Mononuclear cell (primary cell): ENCODE results near the gene ASB10. TPM values are rescaled to one million over a fixed set of nuclear protein-coding genes. Genes with fewer than 3 reads are reported as not detected.

Experiments used
- H3K27me3 ChIP-seq: 2 replicates; pipeline ENCODE4 v1.6.0; 2011; ENCODE audit warnings: low read length, control low read depth; ENCODE audit not compliant: insufficient read depth
- H3K4me1 ChIP-seq: 2 replicates; pipeline ENCODE4 v1.5.1; 2011; ENCODE audit warnings: mild to moderate bottlenecking, low read length, control low read depth; ENCODE audit not compliant: insufficient read depth
- H3K4me3 ChIP-seq: 2 replicates; pipeline ENCODE4 v1.5.1; 2011; ENCODE audit warnings: mild to moderate bottlenecking, low read length, moderate library complexity
- H3K9me3 ChIP-seq: 2 replicates; pipeline ENCODE4 v1.5.1; 2011; ENCODE audit warnings: low read depth, mild to moderate bottlenecking, control low read depth, low read length
- total RNA-seq: library from RNA; depleted of rRNA; stranded (reverse); fragments of >200 nt; gene quantifications from one replicate; pipeline ENCODE4 v1.2.3, GENCODE V29; 2012

The ASB10 gene
- total RNA-seq, 1 donor: not detected

DNA sequence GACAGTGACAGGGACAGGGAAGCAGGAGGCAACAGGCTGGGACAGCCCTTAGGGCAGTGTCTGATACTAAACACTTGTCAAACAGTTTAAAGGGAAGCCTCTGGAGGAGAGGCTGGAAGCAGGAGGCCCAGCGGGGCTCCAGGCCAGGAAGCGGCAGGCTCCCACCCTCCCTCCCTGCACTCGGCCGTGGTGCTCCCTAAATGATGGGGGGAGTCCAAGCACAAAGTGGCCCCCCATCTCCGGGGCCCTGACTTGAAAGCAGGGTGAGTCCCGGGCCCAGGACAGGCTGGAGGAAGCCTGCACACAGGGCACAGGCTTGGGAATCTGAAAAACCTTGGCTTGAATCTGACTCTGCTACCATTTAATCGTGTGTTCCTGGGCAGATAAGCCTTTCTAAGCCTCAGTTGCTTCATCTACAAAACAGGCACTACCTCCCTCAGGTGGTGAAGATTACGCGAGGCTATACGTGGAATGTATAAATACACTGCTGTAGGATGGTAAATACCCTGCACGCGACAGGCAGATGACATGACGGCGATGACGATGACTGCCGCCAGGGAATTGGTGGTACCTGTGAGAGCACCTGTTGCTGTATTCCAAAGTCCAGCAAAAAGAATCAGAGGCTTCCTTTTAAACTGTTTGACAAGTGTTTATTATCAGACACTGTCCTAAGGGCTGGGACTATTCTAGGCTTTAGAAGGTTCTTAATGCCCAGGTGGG is 53.6 kb downstream of the ASB10 start:
- H3K4me1 ChIP-seq: no peaks in the 10 kb centered on the region
- H3K4me3 ChIP-seq: no peak overlapping the region
- no peaks in the 10 kb centered on the region for H3K27me3 ChIP-seq
- H3K9me3 ChIP-seq: no peaks in the 10 kb centered on the region

DNA sequence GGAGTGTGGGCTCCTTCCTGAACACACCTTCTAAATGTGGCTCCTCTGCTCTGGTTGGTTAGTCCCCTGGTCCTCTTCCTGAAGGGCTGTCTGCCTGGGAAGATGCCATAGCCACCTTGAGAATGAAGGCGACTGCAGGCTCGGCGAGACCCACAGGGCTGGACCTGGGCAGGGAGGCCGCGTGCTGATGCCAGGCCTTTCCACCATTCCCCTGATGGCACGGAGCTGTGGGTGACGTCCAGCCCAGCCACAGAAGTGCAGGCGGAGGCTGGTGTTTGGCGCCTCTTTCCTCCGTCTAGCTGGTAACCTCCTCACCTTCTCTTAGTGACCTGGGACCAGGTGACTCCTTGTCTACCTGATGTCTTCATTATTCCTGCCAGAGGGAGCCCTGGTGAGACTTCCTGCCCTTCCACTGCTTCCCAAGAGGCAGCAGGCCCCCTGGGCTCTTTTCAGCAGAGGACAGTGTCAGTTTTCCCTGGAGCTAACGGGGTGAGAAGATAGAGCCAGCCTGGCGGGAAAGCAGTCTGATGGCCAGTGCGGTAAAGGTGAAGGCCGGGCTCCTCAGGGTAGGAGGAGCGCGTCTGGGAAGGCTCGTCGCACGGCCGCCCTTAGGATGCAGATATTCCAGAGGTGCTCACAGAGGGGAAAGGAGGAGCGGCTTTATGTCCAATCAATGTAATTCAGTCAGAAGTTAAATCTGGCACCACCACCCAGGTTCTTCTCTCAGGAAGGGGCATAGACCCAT is 54.4 kb downstream of the ASB10 start:
- H3K27me3 ChIP-seq: no peaks in the 10 kb centered on the region
- H3K4me3 ChIP-seq: no peak overlapping the region
- H3K9me3 ChIP-seq: no peaks in the 10 kb centered on the region
- H3K4me1 ChIP-seq: no peaks in the 10 kb centered on the region

DNA sequence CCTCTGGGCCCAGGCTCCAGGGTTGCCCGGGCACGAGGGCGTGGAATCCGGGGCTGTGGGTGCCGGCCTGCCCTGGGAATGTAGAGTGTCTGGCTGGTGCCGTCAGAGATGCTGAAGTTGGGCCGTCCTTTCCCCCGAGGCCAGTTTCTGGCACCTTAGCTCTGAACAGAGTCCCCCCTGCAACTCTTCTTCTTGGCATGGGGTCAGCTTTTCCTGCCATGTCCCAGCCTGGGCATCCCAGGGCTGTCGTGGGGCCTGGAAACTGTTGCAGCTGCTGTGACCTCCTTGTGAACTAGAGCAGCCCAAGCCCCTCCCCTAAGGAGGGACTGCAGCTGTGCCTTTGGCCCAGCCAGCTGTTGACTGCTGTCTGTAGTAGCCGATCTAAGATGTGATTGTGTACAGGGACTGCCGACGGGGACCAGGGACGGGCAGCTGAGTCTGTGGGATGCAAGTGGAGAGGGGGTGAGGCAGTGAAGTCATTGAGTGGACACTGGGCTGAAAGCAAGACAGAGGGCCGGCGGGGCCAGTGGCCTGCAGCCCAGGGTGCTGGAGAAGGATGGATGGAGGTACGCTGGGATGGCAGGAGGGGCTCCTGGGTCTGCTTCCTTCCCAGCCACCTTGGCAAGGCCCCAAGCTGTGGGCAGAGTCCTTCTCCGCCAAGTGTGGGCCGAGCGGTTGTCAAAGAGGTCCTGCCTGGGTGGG is 55.3 kb downstream of the ASB10 start:
- H3K27me3 ChIP-seq: no peaks in the 10 kb centered on the region
- H3K4me1 ChIP-seq: no peaks in the 10 kb centered on the region
- H3K4me3 ChIP-seq: no peak overlapping the region
- H3K9me3 ChIP-seq: no peaks in the 10 kb centered on the region

DNA sequence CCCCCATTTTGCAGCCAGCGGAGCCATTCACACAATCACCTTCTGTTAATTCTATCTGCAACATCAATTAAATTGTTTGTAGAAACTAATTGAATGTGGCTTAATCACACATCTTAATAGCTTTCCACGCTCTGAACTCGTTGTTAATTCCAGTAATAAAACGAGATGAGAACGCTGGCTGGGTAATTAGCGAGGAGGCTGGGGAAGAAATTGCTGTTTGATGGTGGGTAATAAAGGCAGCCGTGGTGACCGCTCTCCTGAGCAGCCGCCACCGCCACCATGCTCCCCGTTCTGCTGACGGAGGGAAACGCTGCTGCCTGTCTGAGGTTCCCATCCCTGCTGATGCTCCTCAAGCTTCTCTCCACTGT is 55.8 kb downstream of the ASB10 start:
- no peak overlapping the region for H3K4me3 ChIP-seq
- no peaks in the 10 kb centered on the region for H3K9me3 ChIP-seq
- no peaks in the 10 kb centered on the region for H3K4me1 ChIP-seq
- no peaks in the 10 kb centered on the region for H3K27me3 ChIP-seq

DNA sequence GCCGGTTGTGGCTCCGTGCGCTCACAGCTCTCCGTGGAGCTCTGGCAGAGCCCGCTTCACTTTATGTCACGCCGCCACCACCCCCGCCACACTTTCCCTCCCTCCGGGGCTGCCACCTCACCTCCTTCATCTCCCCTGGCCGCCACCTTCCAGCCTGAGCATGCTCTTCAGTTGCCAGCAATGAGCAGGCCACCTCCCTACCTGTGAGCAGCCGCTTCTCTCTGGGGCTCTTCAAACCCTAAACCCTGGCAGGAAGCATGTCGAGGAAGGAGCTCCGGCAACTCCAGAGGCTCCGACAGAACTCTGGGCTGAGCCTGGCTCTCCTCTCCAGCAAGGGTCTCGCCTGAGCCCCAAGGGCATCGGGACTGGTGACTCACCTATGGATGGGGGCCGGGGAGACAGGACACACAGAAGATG is 56.3 kb downstream of the ASB10 start:
- Histone ChIP-seq H3K4me1 (no peaks in the 10 kb centered on the region), H3K9me3 (no peaks in the 10 kb centered on the region), H3K27me3 (no peaks in the 10 kb centered on the region), H3K4me3 (no peak overlapping the region)

DNA sequence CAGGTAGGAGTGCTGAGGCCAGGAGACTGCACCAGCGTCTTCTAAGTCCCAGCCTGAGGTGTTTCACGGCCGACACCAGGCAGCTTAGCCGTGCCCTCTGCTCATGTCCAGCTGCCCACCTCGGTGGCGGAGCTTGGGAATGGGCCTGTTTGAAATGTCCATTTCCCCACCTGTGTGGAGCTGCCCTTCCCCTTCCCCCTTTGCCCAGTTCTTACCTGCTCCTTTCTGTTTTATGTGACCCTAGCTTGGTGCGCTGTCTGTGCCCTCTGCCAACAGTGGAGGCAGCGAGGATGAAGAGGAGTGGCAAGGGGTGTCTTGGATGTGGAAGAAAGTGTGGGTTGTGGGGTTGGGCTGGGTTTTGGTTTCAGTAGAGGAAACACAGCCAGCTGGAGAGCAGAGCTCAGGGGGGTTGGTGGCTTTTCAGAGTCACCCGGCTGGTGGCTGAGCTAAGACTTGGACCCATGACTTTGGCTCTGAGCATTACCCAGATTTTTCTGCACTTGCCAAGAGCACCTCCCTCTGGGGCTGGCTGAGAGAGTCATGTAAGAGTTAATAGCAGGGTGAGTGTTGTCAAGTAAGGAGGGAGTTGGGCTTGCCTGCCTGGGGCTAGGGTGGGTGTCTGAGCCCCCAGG is 57.0 kb downstream of the ASB10 start:
- Histone ChIP-seq H3K9me3 (no peaks in the 10 kb centered on the region), H3K4me1 (no peaks in the 10 kb centered on the region), H3K27me3 (no peaks in the 10 kb centered on the region), H3K4me3 (no peak overlapping the region)

DNA sequence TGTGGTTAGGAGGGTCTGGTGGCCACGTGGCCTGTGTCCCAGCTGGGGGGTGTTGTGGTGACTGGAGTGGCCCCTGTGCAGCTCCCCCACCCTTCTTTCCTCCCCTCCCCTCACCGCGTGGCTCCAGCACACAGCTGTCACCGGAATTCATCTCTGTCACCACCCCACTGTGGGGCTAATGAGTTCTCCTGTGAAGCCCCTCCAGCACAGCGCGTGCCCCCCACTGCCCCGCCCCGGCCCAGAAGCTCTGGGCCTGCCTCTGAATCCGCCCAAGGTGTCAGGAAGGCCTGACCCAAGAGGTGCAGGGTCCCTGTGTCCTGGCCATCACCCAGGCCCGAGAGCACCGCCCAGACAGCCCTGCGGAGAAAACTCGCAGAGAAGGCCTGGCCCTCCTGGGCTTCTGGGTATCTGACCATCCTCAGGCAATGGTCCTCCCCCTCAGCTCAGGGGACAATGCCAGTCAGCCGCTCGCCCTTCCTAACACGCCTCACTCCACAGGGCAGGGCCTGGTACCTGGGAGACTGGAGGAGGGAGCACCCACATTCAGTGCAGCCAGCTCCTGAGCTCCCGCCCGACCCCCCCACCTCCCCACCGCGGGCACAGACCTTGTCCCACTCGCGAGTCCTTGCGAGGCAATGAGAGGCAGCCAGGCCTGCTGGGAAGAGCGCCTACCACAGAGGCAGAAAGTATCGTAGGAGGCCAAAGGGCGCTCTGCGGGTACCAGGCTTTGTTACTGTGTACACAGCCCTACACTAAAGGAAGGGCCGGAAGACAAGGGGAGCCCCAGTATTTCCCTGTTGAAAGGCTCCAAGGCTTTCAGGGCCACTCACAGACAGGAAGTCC is 57.7 kb downstream of the ASB10 start:
- no peaks in the 10 kb centered on the region for H3K4me1 ChIP-seq
- H3K27me3 ChIP-seq: no peaks in the 10 kb centered on the region
- H3K4me3 ChIP-seq: no peak overlapping the region
- H3K9me3 ChIP-seq: no peaks in the 10 kb centered on the region

DNA sequence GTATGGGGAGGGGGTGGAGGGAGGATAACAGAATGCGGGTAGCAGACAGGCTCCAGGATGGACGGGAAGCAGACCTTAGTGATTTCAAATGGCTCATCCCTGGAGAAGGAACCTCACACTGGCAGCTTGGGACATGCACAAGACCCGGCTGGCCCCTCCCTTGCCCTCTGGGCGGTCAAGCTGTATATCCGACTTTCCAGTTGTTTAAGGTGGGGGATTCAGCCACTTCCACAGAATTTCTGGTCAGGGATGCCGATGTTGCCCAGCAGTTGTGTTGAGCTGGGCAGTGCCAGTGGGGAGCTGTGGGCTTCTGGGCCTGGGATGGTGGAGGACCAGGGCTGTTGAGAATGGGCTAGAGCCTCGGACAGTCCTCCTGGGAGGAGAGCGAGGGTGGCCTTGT is 58.3 kb downstream of the ASB10 start:
- no peak overlapping the region for H3K4me3 ChIP-seq
- no peaks in the 10 kb centered on the region for H3K9me3 ChIP-seq
- no peaks in the 10 kb centered on the region for H3K4me1 ChIP-seq
- H3K27me3 ChIP-seq: no peaks in the 10 kb centered on the region

DNA sequence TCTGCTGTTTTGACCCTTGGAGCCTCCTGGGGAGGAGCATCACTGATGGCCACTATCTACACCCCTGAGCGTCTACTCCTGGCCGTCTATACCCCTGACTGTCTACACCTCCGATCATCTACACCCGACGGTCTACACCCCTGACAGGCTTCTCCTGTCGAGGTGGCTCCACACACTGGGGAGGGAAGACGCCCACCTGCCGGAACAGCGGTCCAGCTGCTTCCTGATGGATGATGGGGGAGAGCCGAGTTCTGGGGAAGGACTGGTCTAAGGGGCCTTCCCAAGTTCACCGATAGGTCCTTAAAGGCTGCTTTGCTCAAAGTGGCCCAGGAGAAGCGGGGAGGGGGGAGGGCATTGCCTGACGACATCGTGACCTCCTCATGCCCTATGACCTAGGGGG is 58.9 kb downstream of the ASB10 start:
- H3K4me1 ChIP-seq: no peaks in the 10 kb centered on the region
- no peaks in the 10 kb centered on the region for H3K9me3 ChIP-seq
- H3K4me3 ChIP-seq: no peak overlapping the region
- no peaks in the 10 kb centered on the region for H3K27me3 ChIP-seq

GRCh38 chr7:151126491-151127137 is 60.4 kb downstream of the ASB10 start:
- Histone ChIP-seq H3K4me3 (no peak overlapping the region), H3K27me3 (no peaks in the 10 kb centered on the region), H3K4me1 (no peaks in the 10 kb centered on the region), H3K9me3 (no peaks in the 10 kb centered on the region)

GRCh38 chr7:151125846-151126481 is 61.1 kb downstream of the ASB10 start:
- Histone ChIP-seq H3K4me1 (no peaks in the 10 kb centered on the region), H3K9me3 (no peaks in the 10 kb centered on the region), H3K4me3 (no peak overlapping the region), H3K27me3 (no peaks in the 10 kb centered on the region)
